ENCODE results near the gene KRTAP10-4. TPM values are rescaled to one million over a fixed set of nuclear protein-coding genes. Genes with fewer than 3 reads are reported as not detected.

The KRTAP10-4 gene
- total RNA-seq, 2 donors from 2014 or later: not detected

DNA sequence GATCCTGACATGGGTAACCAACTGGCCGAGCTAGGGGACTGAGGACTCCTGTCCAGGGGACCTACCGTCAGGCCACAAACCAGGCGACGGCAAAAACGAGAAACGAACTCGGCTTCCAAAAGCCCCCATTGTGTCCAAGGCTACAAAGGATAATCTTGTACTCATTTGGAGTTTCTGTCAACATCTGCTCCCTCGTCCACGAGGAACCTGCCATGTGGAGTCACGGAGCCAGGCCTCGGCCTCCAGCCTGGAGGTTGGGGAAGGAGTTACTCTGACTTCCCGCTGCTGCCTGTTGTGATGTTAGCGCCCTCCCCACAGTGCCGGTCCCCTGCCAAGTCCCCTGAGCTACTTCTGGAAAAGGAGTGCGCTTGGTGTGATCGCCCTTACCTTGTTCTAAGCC lies 40.8 kb upstream of the KRTAP10-4 start:
- Histone ChIP-seq H3K27me3 (replicated peaks; ENCODE audit: insufficient read depth) (no peaks in the 10 kb centered on the region), H3K27ac (no peak overlapping the region), H3K36me3 (no peaks in the 10 kb centered on the region), H3K9me3 (no peaks in the 10 kb centered on the region), H3K4me3 (no peak overlapping the region), H3K4me1 (replicated peaks) (no peaks in the 10 kb centered on the region)
- TF ChIP-seq POLR2AphosphoS5 (IDR thresholded peaks at IDR 0.05) (no peak), POLR2A (IDR thresholded peaks at IDR 0.05) (no peak)
- TF ChIP-seq, protein P1, sequence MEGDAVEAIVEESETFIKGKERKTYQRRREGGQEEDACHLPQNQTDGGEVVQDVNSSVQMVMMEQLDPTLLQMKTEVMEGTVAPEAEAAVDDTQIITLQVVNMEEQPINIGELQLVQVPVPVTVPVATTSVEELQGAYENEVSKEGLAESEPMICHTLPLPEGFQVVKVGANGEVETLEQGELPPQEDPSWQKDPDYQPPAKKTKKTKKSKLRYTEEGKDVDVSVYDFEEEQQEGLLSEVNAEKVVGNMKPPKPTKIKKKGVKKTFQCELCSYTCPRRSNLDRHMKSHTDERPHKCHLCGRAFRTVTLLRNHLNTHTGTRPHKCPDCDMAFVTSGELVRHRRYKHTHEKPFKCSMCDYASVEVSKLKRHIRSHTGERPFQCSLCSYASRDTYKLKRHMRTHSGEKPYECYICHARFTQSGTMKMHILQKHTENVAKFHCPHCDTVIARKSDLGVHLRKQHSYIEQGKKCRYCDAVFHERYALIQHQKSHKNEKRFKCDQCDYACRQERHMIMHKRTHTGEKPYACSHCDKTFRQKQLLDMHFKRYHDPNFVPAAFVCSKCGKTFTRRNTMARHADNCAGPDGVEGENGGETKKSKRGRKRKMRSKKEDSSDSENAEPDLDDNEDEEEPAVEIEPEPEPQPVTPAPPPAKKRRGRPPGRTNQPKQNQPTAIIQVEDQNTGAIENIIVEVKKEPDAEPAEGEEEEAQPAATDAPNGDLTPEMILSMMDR (IDR thresholded peaks at IDR 0.05): no peak
- DNase-seq (ENCODE audit: low spot score): no peak
- 95% methylated on average over 16 of the region's 16 CpGs for WGBS
- intact Hi-C loops (cut with DNase I): no loop called here

- intact Hi-C loops (cut with DNase I): no loop called here
- no peaks in the 10 kb centered on the region for H3K36me3 ChIP-seq
- TF ChIP-seq POLR2A (IDR thresholded peaks at IDR 0.05) (no peak), POLR2AphosphoS5 (IDR thresholded peaks at IDR 0.05) (no peak)
- TF ChIP-seq, protein P1 (IDR thresholded peaks at IDR 0.05): no peak
- 89% methylated on average over 34 of the region's 37 CpGs for WGBS
- H3K27ac ChIP-seq: no peak overlapping the region
- no peaks in the 10 kb centered on the region for H3K9me3 ChIP-seq
- H3K4me3 ChIP-seq: no peak overlapping the region
- H3K27me3 ChIP-seq (replicated peaks; ENCODE audit: insufficient read depth): no peaks in the 10 kb centered on the region
- H3K4me1 ChIP-seq (replicated peaks): no peaks in the 10 kb centered on the region
- DNase-seq (ENCODE audit: low spot score): no peak
These were observed 40.2 kb upstream of the KRTAP10-4 start for GRCh38 chr21:44533121-44533890.

- TF ChIP-seq POLR2A (IDR thresholded peaks at IDR 0.05): no peak
- TF ChIP-seq POLR2AphosphoS5 (IDR thresholded peaks at IDR 0.05): no peak
- TF ChIP-seq, protein P1 (IDR thresholded peaks at IDR 0.05): no peak
- 88% methylated on average over 19 of the region's 21 CpGs for WGBS
- Histone ChIP-seq H3K4me1 (replicated peaks) (no peaks in the 10 kb centered on the region), H3K27ac (no peak overlapping the region), H3K9me3 (no peaks in the 10 kb centered on the region), H3K4me3 (no peak overlapping the region), H3K27me3 (replicated peaks; ENCODE audit: insufficient read depth) (peaks cover 3% of the 10 kb centered on the region), H3K36me3 (no peaks in the 10 kb centered on the region)
- no peak for DNase-seq (ENCODE audit: low spot score)
- intact Hi-C loops (cut with DNase I): no loop called here
These were observed 39.5 kb upstream of the KRTAP10-4 start for GRCh38 chr21:44533891-44534627.

GRCh38 chr21:44534688-44535087 lies 38.8 kb upstream of the KRTAP10-4 start:
- H3K4me3 ChIP-seq: no peak overlapping the region
- no peaks in the 10 kb centered on the region for H3K9me3 ChIP-seq
- peaks cover 3% of the 10 kb centered on the region for H3K27me3 ChIP-seq (replicated peaks; ENCODE audit: insufficient read depth)
- 88% methylated on average over 6 of the region's 6 CpGs for WGBS
- intact Hi-C loops (cut with DNase I): no loop called here
- DNase-seq (ENCODE audit: low spot score): no peak
- no peak overlapping the region for H3K27ac ChIP-seq
- H3K4me1 ChIP-seq (replicated peaks): no peaks in the 10 kb centered on the region
- no peak for TF ChIP-seq POLR2A (IDR thresholded peaks at IDR 0.05)
- TF ChIP-seq, protein P1 (IDR thresholded peaks at IDR 0.05): no peak
- no peak for TF ChIP-seq POLR2AphosphoS5 (IDR thresholded peaks at IDR 0.05)
- no peaks in the 10 kb centered on the region for H3K36me3 ChIP-seq

Data from prostate gland (tissue), 2 donors.